Thoracic aorta (tissue), 2 donors: ENCODE results near the gene GSTM3. TPM values are rescaled to one million over a fixed set of nuclear protein-coding genes. Genes with fewer than 3 reads are reported as not detected.

Source experiments
- total RNA-seq, 2 donors: library from RNA; depleted of rRNA; stranded (reverse); fragments of >200 nt; gene quantifications; one replicate each; pipeline versions ENCODE4 v1.1.0 to v1.2.3, GENCODE V29; 2016

GSTM3 gene
- total RNA-seq, 2 donors from 2014 or later = 33.1 to 68.6 TPM

Other genes starting within 250 kb of the GSTM3 start
- gene CYB561D1, start 246.9 kb downstream of the GSTM3 start, total RNA-seq = 10 to 100 TPM in 1 of 2 donors, 1 to 10 TPM in 1; 9.5 to 16.5 TPM
- 10 to 100 TPM in 1 of 2 donors, 1 to 10 TPM in 1; 7.8 to 16.0 TPM for gene AMIGO1, start 231.3 kb downstream of the GSTM3 start, total RNA-seq
- gene GPR61, start 201.2 kb downstream of the GSTM3 start, total RNA-seq = not detected
- gene GNAI3, start 192.4 kb downstream of the GSTM3 start, total RNA-seq = 1 to 10 TPM; 5.4 to 9.3 TPM
- not detected for gene GNAT2, start 121.4 kb downstream of the GSTM3 start, total RNA-seq
- gene AMPD2, start 121.2 kb downstream of the GSTM3 start, total RNA-seq = 100 to 1,000 TPM; 169 to 202 TPM
- gene GSTM4, start 84.9 kb downstream of the GSTM3 start, total RNA-seq = 10 to 100 TPM; 15.7 to 28.4 TPM
- 10 to 100 TPM; 49.0 to 72.4 TPM for gene GSTM2, start 73.0 kb downstream of the GSTM3 start, total RNA-seq
- gene GSTM1, start 53.2 kb downstream of the GSTM3 start, total RNA-seq = not detected
- gene GSTM5, start 28.8 kb downstream of the GSTM3 start, total RNA-seq = 1 to 10 TPM; 2.0 to 6.9 TPM
- gene EPS8L3, start 22.9 kb upstream of the GSTM3 start, total RNA-seq = 1 to 10 TPM in 1 of 2 donors, not detected in 1; 1.1 TPM
- 100 to 1,000 TPM; 146 to 171 TPM for gene CSF1, start 169.8 kb upstream of the GSTM3 start, total RNA-seq
- 10 to 100 TPM; 37.4 to 69.3 TPM for gene AHCYL1, start 243.7 kb upstream of the GSTM3 start, total RNA-seq